ENCODE measurements around the gene RASGRF1. TPM values are rescaled to one million over a fixed set of nuclear protein-coding genes. Genes with fewer than 3 reads are reported as not detected.

Gene RASGRF1
- total and polyA plus RNA-seq, 12 donors = 0.11 to 6.9 (median 0.46) TPM

- no peak overlapping the region for H3K27ac ChIP-seq
- 92 to 100% (median 96%) methylated on average over 2 to 3 of the region's 3 CpGs for WGBS, 4 donors
- H3K4me3 ChIP-seq = no peak overlapping the region
- no peak for TF ChIP-seq CTCF (IDR thresholded peaks at IDR 0.05)
- no peak for TF ChIP-seq POLR2A (IDR thresholded peaks at IDR 0.05)
- H3K4me1 ChIP-seq (replicated peaks in 1 of 2) = no peaks in the 10 kb centered on the region
- H3K9me3 ChIP-seq (replicated peaks in 1 of 3) = no peaks in the 10 kb centered on the region
- no peaks in the 10 kb centered on the region for H3K27me3 ChIP-seq
- no peak for DNase-seq
- no peaks in the 10 kb centered on the region for H3K36me3 ChIP-seq (replicated peaks in 1 of 2)
- intact Hi-C loops (cut with DNase I) = no loop called here
Measured at GRCh38 chr15:79050341-79050740, 40.2 kb downstream of the RASGRF1 start.

GRCh38 chr15:79049416-79049815 lies 41.2 kb downstream of the RASGRF1 start:
- H3K9me3 ChIP-seq (replicated peaks in 1 of 3) = no peaks in the 10 kb centered on the region
- H3K4me1 ChIP-seq (replicated peaks in 1 of 2) = no peaks in the 10 kb centered on the region
- no peak overlapping the region for H3K4me3 ChIP-seq
- WGBS, 4 donors = 65 to 88% (median 82%) methylated on average over 5 to 9 of the region's 9 CpGs
- H3K36me3 ChIP-seq (replicated peaks in 1 of 2) = no peaks in the 10 kb centered on the region
- no peaks in the 10 kb centered on the region for H3K27me3 ChIP-seq
- H3K27ac ChIP-seq = no peak overlapping the region
- DNase-seq = no peak
- intact Hi-C loops (cut with DNase I) = no loop called here
- no peak for TF ChIP-seq POLR2A (IDR thresholded peaks at IDR 0.05)
- TF ChIP-seq CTCF (IDR thresholded peaks at IDR 0.05) = no peak

GRCh38 chr15:79047676-79048439 lies 42.7 kb downstream of the RASGRF1 start:
- DNase-seq = no peak
- Histone ChIP-seq H3K27ac (no peak overlapping the region), H3K4me1 (replicated peaks in 1 of 2) (no peaks in the 10 kb centered on the region), H3K4me3 (no peak overlapping the region), H3K36me3 (replicated peaks in 1 of 2) (no peaks in the 10 kb centered on the region), H3K9me3 (replicated peaks in 1 of 3) (no peaks in the 10 kb centered on the region), H3K27me3 (no peaks in the 10 kb centered on the region)
- 82 to 90% (median 88%) methylated on average over 9 to 10 of the region's 10 CpGs for WGBS, 4 donors
- no peak for TF ChIP-seq CTCF (IDR thresholded peaks at IDR 0.05)
- TF ChIP-seq POLR2A (IDR thresholded peaks at IDR 0.05) = no peak
- intact Hi-C loops (cut with DNase I) = no loop called here

- 85 to 89% (median 87%) methylated on average over 10 to 19 of the region's 19 CpGs for WGBS, 4 donors
Measured at GRCh38 chr15:79046691-79047404, 43.7 kb downstream of the RASGRF1 start.

More at GRCh38 chr15:79046691-79047404, 43.7 kb downstream of the RASGRF1 start:
- no peak for DNase-seq
- TF ChIP-seq CTCF (IDR thresholded peaks at IDR 0.05) (no peak), POLR2A (IDR thresholded peaks at IDR 0.05) (no peak)
- H3K27ac ChIP-seq = no peak overlapping the region
- no peaks in the 10 kb centered on the region for H3K9me3 ChIP-seq (replicated peaks in 1 of 3)
- no peaks in the 10 kb centered on the region for H3K4me1 ChIP-seq (replicated peaks in 1 of 2)
- intact Hi-C loops (cut with DNase I) = no loop called here
- H3K36me3 ChIP-seq (replicated peaks in 1 of 2) = no peaks in the 10 kb centered on the region
- no peaks in the 10 kb centered on the region for H3K27me3 ChIP-seq
- H3K4me3 ChIP-seq = no peak overlapping the region

All from adrenal gland (tissue), 12 donors.